GM23338 (cell line): ENCODE measurements around the gene HFE. TPM values are rescaled to one million over a fixed set of nuclear protein-coding genes. Genes with fewer than 3 reads are reported as not detected.

Experiments used
- ATAC-seq: fragments of 200-7000 bp; cut with Tn5 transposase; 3 replicates; pipeline ENCODE4 v1.9.1; 2020
- DNase-seq: peaks from one replicate; pipeline ENCODE4 v3.0.0-alpha.2; 2015; ENCODE audit warnings: low spot score
- H2AFZ ChIP-seq: fragments of 200-600 bp; sonication (generic); 2 replicates; pipeline ENCODE4 v1.8.0; 2016; ENCODE audit warnings: antibody characterized with exemption, mild to moderate bottlenecking, moderate library complexity
- H3F3A ChIP-seq: fragments of 200-600 bp; sonication (generic); replicated peaks from 2 replicates; pipeline ENCODE4 v1.8.0; 2017; ENCODE audit warnings: antibody characterized with exemption, mixed run types, low read depth
- H3K27ac ChIP-seq: fragments of 200-600 bp; sonication (generic); 2 replicates; pipeline ENCODE4 v1.6.1; 2016; ENCODE audit warnings: low read depth
- H3K27me3 ChIP-seq: fragments of 200-600 bp; sonication (generic); 2 replicates; pipeline ENCODE4 v1.8.0; 2016; ENCODE audit warnings: mild to moderate bottlenecking, mixed run types, moderate library complexity; ENCODE audit not compliant: insufficient read depth
- H3K36me3 ChIP-seq: fragments of 200-600 bp; sonication (generic); 2 replicates; pipeline ENCODE4 v1.8.0; 2016; ENCODE audit warnings: mild to moderate bottlenecking; ENCODE audit not compliant: insufficient read depth
- H3K4me1 ChIP-seq: fragments of 200-600 bp; sonication (generic); 2 replicates; pipeline ENCODE4 v1.8.0; 2016; ENCODE audit warnings: mild to moderate bottlenecking, moderate library complexity; ENCODE audit not compliant: insufficient read depth
- H3K4me2 ChIP-seq: fragments of 200-600 bp; sonication (generic); 2 replicates; pipeline ENCODE4 v1.7.1; 2017; ENCODE audit warnings: mixed run types
- H3K4me3 ChIP-seq: fragments of 200-600 bp; sonication (generic); 2 replicates; pipeline ENCODE4 v1.6.1; 2016; ENCODE audit warnings: mixed run types
- H3K79me2 ChIP-seq: fragments of 200-600 bp; sonication (generic); replicated peaks from 2 replicates; pipeline ENCODE4 v1.8.0; 2017; ENCODE audit warnings: mild to moderate bottlenecking; ENCODE audit not compliant: insufficient read depth
- H3K9me2 ChIP-seq: fragments of 200-600 bp; sonication (generic); 2 replicates; pipeline ENCODE4 v1.8.0; 2017; ENCODE audit not compliant: insufficient read depth
- H4K20me1 ChIP-seq: fragments of 200-600 bp; sonication (generic); replicated peaks from 2 replicates; pipeline ENCODE4 v1.8.0; 2017; ENCODE audit warnings: mild to moderate bottlenecking; ENCODE audit not compliant: insufficient read depth
- H3K27ac Mint-ChIP-seq: 2 replicates; pipeline ENCODE4 v1.8.0; 2020; ENCODE audit warnings: inconsistent platforms, mild to moderate bottlenecking, moderate library complexity, mixed read lengths
- H3K27me3 Mint-ChIP-seq: 3 replicates; pipeline ENCODE4 v1.8.0; 2022; ENCODE audit warnings: low read depth, mild to moderate bottlenecking, moderate library complexity, mixed read lengths, inconsistent platforms; ENCODE audit not compliant: insufficient read depth, poor library complexity
- H3K36me3 Mint-ChIP-seq: 3 replicates; pipeline ENCODE4 v1.8.0; 2021; ENCODE audit warnings: low read depth, mild to moderate bottlenecking, inconsistent platforms, moderate library complexity, mixed read lengths
- H3K4me1 Mint-ChIP-seq: 3 replicates; pipeline ENCODE4 v1.8.0; 2020; ENCODE audit warnings: mild to moderate bottlenecking, inconsistent platforms, mixed read lengths
- H3K4me3 Mint-ChIP-seq: 3 replicates; pipeline ENCODE4 v1.8.0; 2021; ENCODE audit warnings: moderate library complexity, mild to moderate bottlenecking, inconsistent platforms, mixed read lengths
- H3K9me3 Mint-ChIP-seq: 3 replicates; pipeline ENCODE4 v1.8.0; 2020; ENCODE audit warnings: moderate library complexity, mild to moderate bottlenecking, inconsistent platforms, mixed read lengths
- CREB1 ChIP-seq: fragments of 250-450 bp; sonication (Bioruptor Pico); IDR thresholded peaks from 2 replicates; pipeline ENCODE4 v1.5.0; 2020; ENCODE audit warnings: low read depth, mild to moderate bottlenecking, moderate library complexity
- CTCF ChIP-seq, 2 experiments: fragments of 200-600 bp in 1 of 2; sonication (generic) in 1 of 2; conservative IDR thresholded peaks; 2 replicates each; pipeline versions ENCODE4 v1.5.1 to v1.6.1; 2016 to 2017; ENCODE audit warnings: antibody characterized with exemption in 2 of 2, low read depth in 2 of 2, mild to moderate bottlenecking in 2 of 2, moderate library complexity in 1 of 2
- ETS1 ChIP-seq: IDR thresholded peaks from 2 replicates; pipeline ENCODE4 v1.6.1; 2016; ENCODE audit warnings: antibody characterized with exemption
- EZH2 ChIP-seq: fragments of 200-600 bp; sonication (generic); IDR thresholded peaks from one replicate; pipeline ENCODE4 v1.8.0; 2017; ENCODE audit warnings: antibody characterized with exemption, mild to moderate bottlenecking, low read depth; ENCODE audit not compliant: unreplicated experiment
- EZH2phosphoT487 ChIP-seq: fragments of 200-600 bp; sonication (generic); IDR thresholded peaks from one replicate; pipeline ENCODE4 v1.8.1; 2018; ENCODE audit warnings: antibody characterized with exemption; ENCODE audit not compliant: unreplicated experiment
- JUNB ChIP-seq: IDR thresholded peaks from one replicate; pipeline ENCODE4 v1.6.1; 2016; ENCODE audit warnings: antibody characterized with exemption; ENCODE audit not compliant: unreplicated experiment
- NANOG ChIP-seq: IDR thresholded peaks from 2 replicates; pipeline ENCODE4 v1.6.1; 2016; ENCODE audit warnings: antibody characterized with exemption, borderline replicate concordance
- REST ChIP-seq: IDR thresholded peaks from one replicate; pipeline ENCODE4 v1.6.1; 2018; ENCODE audit warnings: antibody characterized with exemption; ENCODE audit not compliant: unreplicated experiment
- STAT1 ChIP-seq: IDR thresholded peaks from one replicate; pipeline ENCODE4 v1.6.1; 2016; ENCODE audit warnings: antibody characterized with exemption; ENCODE audit not compliant: unreplicated experiment
- ZNF114 ChIP-seq: fragments of 250-450 bp; sonication (Bioruptor Pico); IDR thresholded peaks from 2 replicates; pipeline ENCODE4 v1.5.0; 2020; ENCODE audit warnings: mild to moderate bottlenecking, moderate library complexity
- ZNF331 ChIP-seq: fragments of 250-450 bp; sonication (Bioruptor Pico); IDR thresholded peaks from 2 replicates; pipeline ENCODE4 v1.5.0; 2020; ENCODE audit warnings: low read depth, mild to moderate bottlenecking, moderate library complexity
- polyA plus RNA-seq: library from polyadenylated mRNA; unstranded; fragments of >200 nt; fragmentation: Nextera tagmentation; extraction: Ambion mirVana; gene quantifications from 2 replicates; pipeline ENCODE4 v1.2.1, GENCODE V29; 2016
- total RNA-seq: library from RNA; depleted of rRNA; stranded (reverse); fragments of >200 nt; shearing (Covaris generic); gene quantifications from 2 replicates; pipeline ENCODE4 v1.2.3, GENCODE V29; 2014

HFE gene
- total and polyA plus RNA-seq, 2 experiments from 2014 or later = 0.53 to 0.63 TPM

GRCh38 chr6:26128013-26128771 is 41.0 kb downstream of the HFE start:
- no peak overlapping the region for H3K27ac Mint-ChIP-seq

More at GRCh38 chr6:26128013-26128771, 41.0 kb downstream of the HFE start:
- peaks cover 11% of the 10 kb centered on the region; the same call in 1 of the 2 replicates for H4K20me1 ChIP-seq
- H3K4me1 ChIP-seq = no peaks in the 10 kb centered on the region
- H3K4me2 ChIP-seq = 0 out of 2 replicates have a peak overlapping the region, but pooled peaks have one; percentile 87
- peak overlapping the region; percentile 94 for H3K4me3 ChIP-seq
- ATAC-seq (no peak), DNase-seq (no peak)
- no peak for TF ChIP-seq EZH2phosphoT487
- no peak for TF ChIP-seq CREB1 (CRISPR knock-in tag)
- TF ChIP-seq ZNF331 = no peak
- TF ChIP-seq ZNF114 (CRISPR knock-in tag) = no peak
- no peak for TF ChIP-seq STAT1
- no peak for TF ChIP-seq ETS1
- TF ChIP-seq CTCF (conservative IDR thresholded peaks at IDR 0.05; ENCODE audit: low read depth in 2 of 2) = no peak
- no peak for TF ChIP-seq EZH2
- no peak for TF ChIP-seq JUNB
- no peak for TF ChIP-seq REST
- TF ChIP-seq NANOG = no peak
- peaks cover 30% of the 10 kb centered on the region for H3K27me3 Mint-ChIP-seq
- peaks cover 77% of the 10 kb centered on the region for H3K79me2 ChIP-seq
- H3K9me3 Mint-ChIP-seq = peaks cover 16% of the 10 kb centered on the region
- no peaks in the 10 kb centered on the region for H3K9me2 ChIP-seq
- peaks cover 8% of the 10 kb centered on the region; the same call in 1 of the 2 replicates for H3K36me3 ChIP-seq
- H3K4me1 Mint-ChIP-seq = peaks cover 15% of the 10 kb centered on the region
- peaks cover 51% of the 10 kb centered on the region for H3K36me3 Mint-ChIP-seq
- H3K27me3 ChIP-seq = no peaks in the 10 kb centered on the region
- peak overlapping the region; percentile 100; the same call in 2 of the 3 replicates for H3K4me3 Mint-ChIP-seq
- no peak overlapping the region for H3K27ac ChIP-seq
- H3F3A ChIP-seq = 0 out of 2 replicates have a peak, but pooled peaks cover 6% of the 10 kb centered on the region
- no peak overlapping the region for H2AFZ ChIP-seq
